K562 (cell line): ENCODE results near the gene FAR2. TPM values are rescaled to one million over a fixed set of nuclear protein-coding genes. Genes with fewer than 3 reads are reported as not detected.

Experiments used
- ATAC-seq: fragments of 200-7000 bp; cut with Tn5 transposase; 3 replicates; pipeline ENCODE4 v1.9.1; 2020; ENCODE audit warnings: moderate library complexity
- BruUV-seq: library from RNA; stranded (reverse); fragments of 400-500 nt; replicated peaks from 2 replicates; lab custom pipeline; 2021; lab: Mats Ljungman, UMichigan
- CTCF ChIA-PET: fragments of 300-600 bp; formaldehyde crosslinking; extraction: SDS; loops from one replicate; lab custom pipeline; 2021; ENCODE audit warnings: low intra/inter-chr PET ratio; lab: Yijun Ruan, JAX
- POLR2A ChIA-PET: fragments of 300-600, 350-650 bp; sonication (Branson Sonifier 250); formaldehyde crosslinking; extraction: SDS; loops from one replicate; lab custom pipeline; 2021; ENCODE audit warnings: antibody characterized with exemption, inconsistent platforms; lab: Yijun Ruan, JAX
- DNase-seq, 4 experiments: peaks; one replicate each; pipeline versions ENCODE4 v3.0.0 to v3.0.0-alpha.2; 2011 to 2018; ENCODE audit warnings: low spot score in 3 of 4, mixed read lengths in 3 of 4; ENCODE audit errors: extremely low read depth in 1 of 4
- FAIRE-seq: peaks from 2 replicates; lab custom pipeline; 2011; peaks lifted over from hg19 to GRCh38; lab: Jason Lieb, UNC
- H2AFZ ChIP-seq: 2 replicates; pipeline ENCODE4 v1.6.0; 2011; ENCODE audit warnings: low read depth, low read length, control low read depth, inconsistent platforms
- H3K27ac ChIP-seq: fragments of 200-600 bp; 3 replicates; pipeline ENCODE4 v1.8.0; 2011; ENCODE audit warnings: low read depth, mild to moderate bottlenecking, control low read depth, inconsistent platforms, low read length, moderate library complexity, mixed read lengths; ENCODE audit errors: extremely low read depth
- H3K27me3 ChIP-seq, 2 experiments: fragments of 300-600 bp in 1 of 2; 2 replicates in 1 of 2; 3 replicates in 1 of 2; pipeline versions ENCODE4 v1.6.0 to v1.8.0; 2011; ENCODE audit warnings: inconsistent platforms in 2 of 2, low read length in 2 of 2, mild to moderate bottlenecking in 1 of 2, mixed read lengths in 1 of 2, moderate library complexity in 1 of 2; ENCODE audit not compliant: control insufficient read depth in 2 of 2, insufficient read depth in 2 of 2
- H3K36me3 ChIP-seq: fragments of 300-600 bp; 3 replicates; pipeline ENCODE4 v1.8.0; 2011; ENCODE audit warnings: mild to moderate bottlenecking, low read length, inconsistent platforms; ENCODE audit not compliant: control insufficient read depth, insufficient read depth
- H3K4me1 ChIP-seq, 2 experiments: fragments of 200-600 bp in 1 of 2; replicated peaks in 1 of 2; 2 replicates in 1 of 2; 3 replicates in 1 of 2; pipeline versions ENCODE4 v1.5.1 to v1.8.0; 2011; ENCODE audit warnings: inconsistent platforms in 2 of 2, low read length in 2 of 2, mild to moderate bottlenecking in 1 of 2, mixed read lengths in 1 of 2, moderate library complexity in 1 of 2; ENCODE audit not compliant: control insufficient read depth in 2 of 2, insufficient read depth in 2 of 2
- H3K4me2 ChIP-seq: 2 replicates; pipeline ENCODE4 v1.6.1; 2011; ENCODE audit warnings: low read length, control low read depth, inconsistent platforms, mixed read lengths; ENCODE audit not compliant: insufficient read depth
- H3K4me3 ChIP-seq: fragments of 200-600 bp; sonication (generic), shearing (Covaris generic); 2 replicates; pipeline ENCODE4 v1.5.1; 2016; ENCODE audit warnings: control low read depth, inconsistent platforms
- H3K79me2 ChIP-seq: fragments of 200-600 bp; 3 replicates; pipeline ENCODE4 v1.8.0; 2011; ENCODE audit warnings: low read length, inconsistent platforms; ENCODE audit not compliant: control insufficient read depth, insufficient read depth
- H3K9ac ChIP-seq, 2 experiments: 2 replicates each; pipeline versions ENCODE4 v1.6.0 to v1.6.1; 2011; ENCODE audit warnings: low read depth in 2 of 2, low read length in 2 of 2, control low read depth in 1 of 2, inconsistent platforms in 1 of 2, mild to moderate bottlenecking in 1 of 2, mixed read lengths in 1 of 2; ENCODE audit not compliant: insufficient read depth in 1 of 2
- H3K9me1 ChIP-seq: one replicate; pipeline ENCODE4 v1.6.0; 2011; ENCODE audit warnings: inconsistent platforms, mild to moderate bottlenecking, low read length, moderate library complexity; ENCODE audit not compliant: control insufficient read depth, insufficient read depth
- H3K9me3 ChIP-seq: replicated peaks from 2 replicates; pipeline ENCODE4 v1.5.1; 2011; ENCODE audit warnings: low read depth, low read length, inconsistent platforms; ENCODE audit not compliant: control insufficient read depth, insufficient read depth
- H4K20me1 ChIP-seq: replicated peaks from 2 replicates; pipeline ENCODE4 v1.6.1; 2011; ENCODE audit warnings: low read length, inconsistent platforms, mixed read lengths; ENCODE audit not compliant: control insufficient read depth, insufficient read depth
- AFF4 ChIP-seq: sonication (generic); formaldehyde crosslinking; IDR thresholded peaks from 2 replicates; pipeline ENCODE4 v1.8.0; 2023; ENCODE audit warnings: mild to moderate bottlenecking, missing genetic modification reagents
- CAMTA2 ChIP-seq: fragments of 250-450 bp; sonication (Bioruptor Pico); conservative IDR thresholded peaks from 2 replicates; pipeline ENCODE4 v1.5.1; 2022
- CBFB ChIP-seq: sonication (generic); formaldehyde crosslinking; IDR thresholded peaks from 2 replicates; pipeline ENCODE4 v1.4.0; 2020; ENCODE audit warnings: mild to moderate bottlenecking, missing genetic modification reagents
- CREBBP ChIP-seq: IDR thresholded peaks from one replicate; pipeline ENCODE4 v1.6.1; 2012; ENCODE audit warnings: low read depth, mild to moderate bottlenecking, control low read depth, inconsistent platforms, low read length
- MEF2A ChIP-seq: IDR thresholded peaks from 2 replicates; pipeline ENCODE4 v1.6.1; 2011; ENCODE audit warnings: low read depth, mild to moderate bottlenecking, low read length, moderate library complexity; ENCODE audit not compliant: control insufficient read depth
- MEF2D ChIP-seq: conservative IDR thresholded peaks from 2 replicates; pipeline ENCODE4 v1.6.1; 2016; ENCODE audit warnings: low read depth, missing genetic modification characterization, missing compliant biosample characterization
- MXD1 ChIP-seq: fragments of 250-450 bp; sonication (Bioruptor Pico); IDR thresholded peaks from 2 replicates; pipeline ENCODE4 v1.8.0; 2021; ENCODE audit warnings: borderline replicate concordance, mild to moderate bottlenecking, moderate library complexity; ENCODE audit not compliant: poor library complexity, severe bottlenecking
- TAF9B ChIP-seq: fragments of 450-650 bp; IDR thresholded peaks from 2 replicates; pipeline ENCODE4 v1.6.1; 2018; ENCODE audit warnings: mild to moderate bottlenecking; ENCODE audit not compliant: partially characterized antibody
- USF2 ChIP-seq: sonication (generic); formaldehyde crosslinking; IDR thresholded peaks from 2 replicates; pipeline ENCODE4 v1.5.0; 2020; ENCODE audit warnings: missing genetic modification reagents
- ZNF41 ChIP-seq: fragments of 250-450 bp; sonication (Bioruptor Pico); conservative IDR thresholded peaks from 2 replicates; pipeline ENCODE4 v1.4.0; 2020; ENCODE audit warnings: mild to moderate bottlenecking
- WGBS: fragments of 100-300 bp; shearing (Covaris generic); methylation state at CpG from one replicate; pipeline ENCODE4 v1.1.6; 2016; ENCODE audit warnings: low coverage, mixed read lengths; ENCODE audit not compliant: insufficient coverage; ENCODE audit errors: missing lambda C conversion rate; 5-methylcytosine and 5-hydroxymethylcytosine counted together
- in situ Hi-C: fragments of 300-500 bp; cut with MboI; formaldehyde crosslinking; loops from 4 replicates; pipeline ENCODE4 v1.15.0; 2018; ENCODE audit warnings: inconsistent platforms, mixed read lengths
- intact Hi-C: fragments of 100-400 bp; cut with micrococcal nuclease; formaldehyde crosslinking; loops from 2 replicates; pipeline ENCODE4 v1.14.2; 2022
- polyA plus RNA-seq, 8 experiments: library from polyadenylated mRNA; depleted of rRNA in 4 of 8; stranded (reverse) in 5 of 8; unstranded in 3 of 8; fragments of >200 nt; fragmentation: Nextera tagmentation in 2 of 8; fragmentation: Illumina TruSeq in 1 of 8; extraction: Ambion mirVana in 2 of 8; extraction: Trizol in 1 of 8; gene quantifications; 2 replicates each; pipeline versions ENCODE4 v1.2.1 to v1.2.3, GENCODE V29; 2011 to 2014; ENCODE audit warnings: inconsistent platforms in 1 of 8, missing spikeins in 1 of 8
- total RNA-seq, 7 experiments: library from RNA; depleted of rRNA in 6 of 7; stranded (reverse); fragments of >200 nt in 6 of 7; fragmentation: Illumina TruSeq in 2 of 7; extraction: Trizol in 2 of 7; gene quantifications; 2 replicates each; pipeline versions ENCODE4 v1.2.1 to v1.2.3, GENCODE V29; 2011 to 2021; ENCODE audit warnings: low replicate concordance in 1 of 7

FAR2 gene
- total and polyA plus RNA-seq, 9 of the 15 experiments (the other 6 are each of a cell fraction or from before 2014, with no cell fraction given) = 5.0 to 13.4 (median 8.5) TPM

- no peaks in the 10 kb centered on the region for H3K79me2 ChIP-seq
- no peaks in the 10 kb centered on the region for H4K20me1 ChIP-seq
- no peaks in the 10 kb centered on the region for H3K9me1 ChIP-seq
- ATAC-seq = no peak
- H3K9me3 ChIP-seq = no peaks in the 10 kb centered on the region
- no peak for TF ChIP-seq MXD1 (CRISPR knock-in tag)
- TF ChIP-seq TAF9B = no peak
- no peak for TF ChIP-seq CREBBP
- TF ChIP-seq, all 486 proteins: peak for 0
- Histone ChIP-seq H3K4me3 (no peak overlapping the region), H2AFZ (no peak overlapping the region), H3K27me3 (no peaks in the 10 kb centered on the region; a peak in 1 of 5 replicates), H3K9ac (no peak overlapping the region), H3K4me1 (no peaks in the 10 kb centered on the region), H3K36me3 (no peaks in the 10 kb centered on the region), H3K27ac (no peak overlapping the region), H3K4me2 (no peak overlapping the region)
- no peak for DNase-seq
- intact Hi-C loops (no loop called here), in situ Hi-C loops (no loop called here)
- FAIRE-seq = no peak
- ChIA-PET POLR2A (interaction anchor here (0.6 to 1.9 kb wide), 2 partner anchors 23 to 374 kb away, joined by 3 to 4 read pairs; no protein-coding TSS in a partner anchor), CTCF (no interaction called here)
- BruUV-seq = no TSS peak
- WGBS = 4% methylated on average over 2 of the region's 2 CpGs
These were observed 85.5 kb downstream of the FAR2 start for GRCh38 chr12:29234552-29234951.

- H3K9ac ChIP-seq = no peak overlapping the region
- H3K36me3 ChIP-seq = no peaks in the 10 kb centered on the region
- no peaks in the 10 kb centered on the region for H4K20me1 ChIP-seq
- H3K4me1 ChIP-seq = no peaks in the 10 kb centered on the region
- no peak overlapping the region for H3K4me2 ChIP-seq
- no peak overlapping the region for H2AFZ ChIP-seq
- FAIRE-seq = no peak
- CTCF ChIA-PET = no interaction called here
- no peak for ATAC-seq
- DNase-seq = no peak
- no peak overlapping the region for H3K27ac ChIP-seq
- in situ Hi-C loops = no loop called here
- intact Hi-C loops = no loop called here
- H3K9me3 ChIP-seq = no peaks in the 10 kb centered on the region
- no peak overlapping the region for H3K4me3 ChIP-seq
- POLR2A ChIA-PET = interaction anchor here (0.6 kb wide), 1 partner anchor 374 kb away, joined by 3 read pairs; no protein-coding TSS in a partner anchor
- no TSS peak for BruUV-seq
- WGBS = 0% methylated on average over 2 of the region's 2 CpGs
- H3K9me1 ChIP-seq = no peaks in the 10 kb centered on the region
- no peaks in the 10 kb centered on the region; a peak in 1 of 5 replicates for H3K27me3 ChIP-seq
- no peaks in the 10 kb centered on the region for H3K79me2 ChIP-seq
- TF ChIP-seq MEF2D (tag) (no peak), MEF2A (no peak), USF2 (CRISPR knock-in tag) (no peak), AFF4 (no peak), ZNF41 (CRISPR knock-in tag) (no peak), CAMTA2 (no peak), CBFB (CRISPR knock-in tag) (no peak)
These were observed 86.0 kb downstream of the FAR2 start for GRCh38 chr12:29234965-29235626.
